ENCODE results near the gene RXFP1.

DNA sequence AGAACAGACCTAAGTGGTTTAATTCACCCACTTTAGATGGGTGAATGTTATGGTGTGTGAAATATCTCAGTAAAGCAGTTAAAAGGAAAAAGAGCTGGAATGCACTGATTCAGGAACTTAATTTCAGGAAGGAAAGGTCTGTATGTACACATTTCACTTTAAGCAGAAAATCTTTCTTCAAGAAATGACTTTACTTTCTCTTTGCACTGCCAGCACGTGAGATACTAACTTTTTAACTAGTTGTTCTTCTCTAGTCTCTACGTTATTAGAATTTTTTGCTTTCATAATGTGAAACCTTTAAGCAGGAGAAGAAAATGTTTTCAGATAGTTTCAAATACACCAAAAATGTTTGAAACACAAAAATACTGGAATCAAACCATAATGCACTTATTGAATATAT is 131.2 kb downstream of the RXFP1 start:
- TF ChIP-seq CTCF (IDR thresholded peaks at IDR 0.05) (no peak), POLR2AphosphoS5 (IDR thresholded peaks at IDR 0.05) (no peak), POLR2A (IDR thresholded peaks at IDR 0.05) (no peak)

Data from prostate gland (tissue), 2 donors.